Type B pancreatic cell (in vitro differentiated cells): ENCODE results near the gene NUP93. TPM values are rescaled to one million over a fixed set of nuclear protein-coding genes. Genes with fewer than 3 reads are reported as not detected.

ENCODE experiments used
- DNase-seq: peaks from one replicate; pipeline ENCODE4 v3.0.0; 2021; ENCODE audit warnings: mixed read lengths; ENCODE audit not compliant: unreplicated experiment; ENCODE audit errors: extremely low spot score
- H3K27ac Mint-ChIP-seq: 2 replicates; pipeline ENCODE4 v1.8.0; 2021; ENCODE audit warnings: mild to moderate bottlenecking, mixed read lengths
- H3K27me3 Mint-ChIP-seq: 2 replicates; pipeline ENCODE4 v1.8.0; 2021; ENCODE audit warnings: mixed read lengths
- H3K36me3 Mint-ChIP-seq: 2 replicates; pipeline ENCODE4 v1.8.0; 2021; ENCODE audit warnings: mixed read lengths
- H3K4me1 Mint-ChIP-seq: one replicate; pipeline ENCODE4 v1.8.0; 2021; ENCODE audit warnings: mixed read lengths; ENCODE audit not compliant: unreplicated experiment
- H3K4me3 Mint-ChIP-seq: 2 replicates; pipeline ENCODE4 v1.8.0; 2021; ENCODE audit warnings: mild to moderate bottlenecking, mixed read lengths
- H3K9me3 Mint-ChIP-seq: 2 replicates; pipeline ENCODE4 v1.8.0; 2021; ENCODE audit warnings: mixed read lengths
- total RNA-seq: library from RNA; stranded (reverse); gene quantifications from 2 replicates; pipeline ENCODE4 v1.2.1, GENCODE V29; 2021; ENCODE audit warnings: low replicate concordance
- TF ChIP-seq, protein P1 (sequence below): fragments of 200-600 bp; sonication (generic); conservative IDR thresholded peaks from 2 replicates; pipeline ENCODE4 v1.5.0; 2021; ENCODE audit warnings: antibody characterized with exemption, mild to moderate bottlenecking

Gene NUP93
- total RNA-seq, 1 donor from 2014 or later, result 101 TPM

DNA sequence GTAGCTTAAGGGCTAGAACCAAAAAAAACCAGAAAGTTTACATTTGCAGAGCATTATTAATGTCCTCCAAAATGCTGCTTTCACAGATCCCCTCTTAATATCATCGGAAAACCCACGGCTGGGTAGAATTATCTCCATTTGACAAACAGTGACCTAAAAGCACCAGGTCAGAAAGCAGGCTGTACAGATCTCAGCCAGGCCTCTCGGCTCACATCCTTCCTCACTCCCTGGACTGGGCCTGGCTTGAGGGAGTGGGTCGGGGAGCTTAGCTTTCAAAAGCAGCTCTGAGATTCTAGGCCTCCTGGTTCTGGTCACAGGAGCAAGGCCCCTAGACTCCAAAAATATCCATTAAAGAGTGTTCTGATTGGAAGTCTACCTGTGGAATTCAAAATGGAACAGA, 126.0 kb downstream of the NUP93 start:
- TF ChIP-seq, protein P1, sequence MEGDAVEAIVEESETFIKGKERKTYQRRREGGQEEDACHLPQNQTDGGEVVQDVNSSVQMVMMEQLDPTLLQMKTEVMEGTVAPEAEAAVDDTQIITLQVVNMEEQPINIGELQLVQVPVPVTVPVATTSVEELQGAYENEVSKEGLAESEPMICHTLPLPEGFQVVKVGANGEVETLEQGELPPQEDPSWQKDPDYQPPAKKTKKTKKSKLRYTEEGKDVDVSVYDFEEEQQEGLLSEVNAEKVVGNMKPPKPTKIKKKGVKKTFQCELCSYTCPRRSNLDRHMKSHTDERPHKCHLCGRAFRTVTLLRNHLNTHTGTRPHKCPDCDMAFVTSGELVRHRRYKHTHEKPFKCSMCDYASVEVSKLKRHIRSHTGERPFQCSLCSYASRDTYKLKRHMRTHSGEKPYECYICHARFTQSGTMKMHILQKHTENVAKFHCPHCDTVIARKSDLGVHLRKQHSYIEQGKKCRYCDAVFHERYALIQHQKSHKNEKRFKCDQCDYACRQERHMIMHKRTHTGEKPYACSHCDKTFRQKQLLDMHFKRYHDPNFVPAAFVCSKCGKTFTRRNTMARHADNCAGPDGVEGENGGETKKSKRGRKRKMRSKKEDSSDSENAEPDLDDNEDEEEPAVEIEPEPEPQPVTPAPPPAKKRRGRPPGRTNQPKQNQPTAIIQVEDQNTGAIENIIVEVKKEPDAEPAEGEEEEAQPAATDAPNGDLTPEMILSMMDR, result no peak
- H3K36me3 Mint-ChIP-seq, result no peaks in the 10 kb centered on the region
- peak overlapping the region; percentile 63 for H3K27ac Mint-ChIP-seq
- H3K27me3 Mint-ChIP-seq, result no peaks in the 10 kb centered on the region
- no peaks in the 10 kb centered on the region for H3K9me3 Mint-ChIP-seq
- H3K4me1 Mint-ChIP-seq, result peaks cover 37% of the 10 kb centered on the region
- no peak overlapping the region for H3K4me3 Mint-ChIP-seq
- DNase-seq, result no peak

- Mint-ChIP-seq H3K27ac (no peak overlapping the region), H3K4me3 (no peak overlapping the region), H3K4me1 (peaks cover 43% of the 10 kb centered on the region), H3K9me3 (no peaks in the 10 kb centered on the region), H3K27me3 (no peaks in the 10 kb centered on the region), H3K36me3 (no peaks in the 10 kb centered on the region)
- TF ChIP-seq, protein P1, result no peak
- DNase-seq, result no peak
Observed at GRCh38 chr16:56856876-56857447, 127.0 kb downstream of the NUP93 start.

GRCh38 chr16:56858374-56858773, 128.4 kb downstream of the NUP93 start:
- Mint-ChIP-seq H3K27ac (no peak overlapping the region), H3K27me3 (no peaks in the 10 kb centered on the region)

DNA sequence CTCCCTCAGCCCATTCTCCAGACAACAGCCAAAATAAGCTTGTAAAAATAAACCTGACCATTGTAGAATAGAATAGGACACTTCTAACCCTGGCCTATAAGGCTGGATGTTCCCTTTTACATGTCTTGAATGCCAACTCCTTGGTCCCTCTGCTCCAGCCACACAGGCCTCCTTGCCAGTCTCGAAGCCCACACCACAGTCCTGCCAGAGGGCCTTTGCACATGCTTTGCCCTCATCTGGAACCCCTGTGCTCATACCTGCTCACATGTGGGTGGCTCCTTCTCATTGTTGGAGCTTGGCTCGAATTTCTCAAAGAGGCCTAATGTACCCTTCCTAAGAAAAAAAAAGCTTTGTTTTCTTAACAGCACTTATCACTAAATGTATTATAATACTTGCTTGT, 129.7 kb downstream of the NUP93 start:
- Mint-ChIP-seq H3K4me1 (peaks cover 53% of the 10 kb centered on the region), H3K9me3 (no peaks in the 10 kb centered on the region), H3K27ac (peak overlapping the region; percentile 79), H3K36me3 (no peaks in the 10 kb centered on the region), H3K27me3 (no peaks in the 10 kb centered on the region), H3K4me3 (no peak overlapping the region)
- TF ChIP-seq, protein P1, result no peak
- no peak for DNase-seq

More at GRCh38 chr16:56858374-56858773, 128.4 kb downstream of the NUP93 start:
- Mint-ChIP-seq H3K4me1 (peaks cover 53% of the 10 kb centered on the region), H3K36me3 (no peaks in the 10 kb centered on the region), H3K9me3 (no peaks in the 10 kb centered on the region), H3K4me3 (no peak overlapping the region)
- no peak for DNase-seq
- TF ChIP-seq, protein P1, result no peak

DNA sequence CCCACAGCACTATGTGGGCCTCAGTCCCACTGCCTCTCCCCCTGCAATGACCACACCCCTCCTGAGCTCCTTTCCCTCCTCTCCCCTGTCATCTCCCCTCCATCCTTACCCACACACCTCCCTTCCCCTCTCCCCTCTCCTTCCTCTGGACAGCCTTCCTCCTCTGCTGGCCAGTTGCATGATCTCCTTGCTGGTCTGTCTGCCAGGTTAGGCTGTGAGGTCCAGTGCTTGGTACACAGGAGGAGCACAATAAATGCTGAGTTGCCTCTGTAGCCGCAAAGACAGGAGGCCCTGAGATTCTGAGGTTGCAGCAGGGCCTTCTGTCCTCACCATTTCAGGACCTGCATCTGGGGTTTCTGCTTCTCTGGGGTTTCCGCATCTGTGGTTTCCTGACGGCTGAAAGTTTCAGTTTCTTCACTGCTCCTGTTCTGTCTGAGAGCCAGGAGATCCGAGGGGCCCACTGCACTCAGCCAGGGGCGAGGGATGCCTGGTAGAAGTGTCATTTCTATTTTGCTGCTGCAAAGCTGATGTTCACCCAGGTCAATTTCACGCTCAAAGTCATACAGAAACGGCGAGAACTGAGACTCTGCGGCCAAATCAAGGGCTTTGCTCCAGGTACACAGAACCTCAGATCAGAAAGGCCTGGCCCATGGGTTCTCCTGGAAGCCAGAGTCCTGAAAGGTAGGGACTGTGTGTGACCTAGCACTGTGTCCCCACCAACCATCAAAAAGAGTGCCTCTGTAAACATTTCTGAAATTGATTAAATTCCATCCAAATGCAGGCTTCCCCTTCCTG, 130.5 kb downstream of the NUP93 start:
- TF ChIP-seq, protein P1, result no peak
- peak overlapping the region; percentile 54 for H3K4me3 Mint-ChIP-seq
- no peak for DNase-seq
- H3K27ac Mint-ChIP-seq, result peak overlapping the region; percentile 87
- no peaks in the 10 kb centered on the region for H3K36me3 Mint-ChIP-seq
- H3K9me3 Mint-ChIP-seq, result no peaks in the 10 kb centered on the region
- H3K4me1 Mint-ChIP-seq, result peaks cover 61% of the 10 kb centered on the region
- no peaks in the 10 kb centered on the region for H3K27me3 Mint-ChIP-seq
